Measurements from ENCODE around the gene AKR1E2. TPM values are rescaled to one million over a fixed set of nuclear protein-coding genes. Genes with fewer than 3 reads are reported as not detected.

The AKR1E2 gene
- total RNA-seq, 1 donor from 2014 or later, result 1.4 TPM

DNA sequence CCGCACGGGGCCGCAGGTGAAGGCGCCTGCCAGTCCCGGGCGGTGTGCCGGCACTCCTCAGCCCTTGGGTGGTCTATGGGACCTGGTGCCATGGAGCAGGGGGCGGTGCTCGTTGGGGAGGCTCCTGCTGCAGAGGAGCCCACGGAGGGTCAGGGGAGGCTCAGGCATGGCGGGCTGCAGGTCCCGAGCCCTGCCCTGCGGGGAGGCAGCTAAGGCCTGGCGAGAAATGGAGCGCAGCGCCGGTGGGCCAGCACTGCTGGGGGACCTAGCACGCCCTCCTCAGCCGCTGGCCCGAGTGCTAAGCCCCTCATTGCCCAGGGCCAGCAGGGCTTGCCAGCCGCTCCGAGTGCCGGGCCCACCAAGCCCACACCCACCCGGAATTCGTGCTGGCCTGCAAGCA is 18.9 kb downstream of the AKR1E2 start:
- DNase-seq (ENCODE audit: low read depth), result no peak
- Histone ChIP-seq H3K9me3 (ENCODE audit: insufficient read depth, low read depth, low read length) (no peaks in the 10 kb centered on the region), H3K9ac (ENCODE audit: low read length) (no peak overlapping the region), H3K36me3 (ENCODE audit: insufficient read depth, low read length) (no peaks in the 10 kb centered on the region), H3K27me3 (ENCODE audit: insufficient read depth, low read length) (no peaks in the 10 kb centered on the region), H3K4me2 (ENCODE audit: low read length) (no peak overlapping the region), H3K4me1 (ENCODE audit: insufficient read depth, low read length) (peaks cover 10% of the 10 kb centered on the region), H3K4me3 (ENCODE audit: insufficient read depth, low read depth, low read length) (no peak overlapping the region), H4K20me1 (ENCODE audit: insufficient read depth, low read length) (no peaks in the 10 kb centered on the region), H2AFZ (ENCODE audit: low read depth, low read length) (no peak overlapping the region), H3K79me2 (ENCODE audit: insufficient read depth, low read length) (no peaks in the 10 kb centered on the region), H3K27ac (ENCODE audit: low read depth, low read length) (no peak overlapping the region)
- Mint-ChIP-seq H3K27ac (ENCODE audit: unreplicated experiment) (no peak overlapping the region), H3K9me3 (ENCODE audit: unreplicated experiment) (peaks cover 4% of the 10 kb centered on the region), H3K27me3 (ENCODE audit: low read depth, unreplicated experiment) (peaks cover 21% of the 10 kb centered on the region), H3K4me3 (ENCODE audit: unreplicated experiment) (no peak overlapping the region), H3K36me3 (ENCODE audit: low read depth, unreplicated experiment) (peaks cover 7% of the 10 kb centered on the region), H3K4me1 (ENCODE audit: low read depth, unreplicated experiment) (peaks cover 13% of the 10 kb centered on the region)
- TF ChIP-seq EZH2 (IDR thresholded peaks at IDR 0.05; ENCODE audit: insufficient read depth, low read length), result no peak
- TF ChIP-seq, protein P1, sequence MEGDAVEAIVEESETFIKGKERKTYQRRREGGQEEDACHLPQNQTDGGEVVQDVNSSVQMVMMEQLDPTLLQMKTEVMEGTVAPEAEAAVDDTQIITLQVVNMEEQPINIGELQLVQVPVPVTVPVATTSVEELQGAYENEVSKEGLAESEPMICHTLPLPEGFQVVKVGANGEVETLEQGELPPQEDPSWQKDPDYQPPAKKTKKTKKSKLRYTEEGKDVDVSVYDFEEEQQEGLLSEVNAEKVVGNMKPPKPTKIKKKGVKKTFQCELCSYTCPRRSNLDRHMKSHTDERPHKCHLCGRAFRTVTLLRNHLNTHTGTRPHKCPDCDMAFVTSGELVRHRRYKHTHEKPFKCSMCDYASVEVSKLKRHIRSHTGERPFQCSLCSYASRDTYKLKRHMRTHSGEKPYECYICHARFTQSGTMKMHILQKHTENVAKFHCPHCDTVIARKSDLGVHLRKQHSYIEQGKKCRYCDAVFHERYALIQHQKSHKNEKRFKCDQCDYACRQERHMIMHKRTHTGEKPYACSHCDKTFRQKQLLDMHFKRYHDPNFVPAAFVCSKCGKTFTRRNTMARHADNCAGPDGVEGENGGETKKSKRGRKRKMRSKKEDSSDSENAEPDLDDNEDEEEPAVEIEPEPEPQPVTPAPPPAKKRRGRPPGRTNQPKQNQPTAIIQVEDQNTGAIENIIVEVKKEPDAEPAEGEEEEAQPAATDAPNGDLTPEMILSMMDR (IDR thresholded peaks at IDR 0.05; ENCODE audit: insufficient read depth, low read depth, low read length), result no peak
- no peak for FAIRE-seq

DNA sequence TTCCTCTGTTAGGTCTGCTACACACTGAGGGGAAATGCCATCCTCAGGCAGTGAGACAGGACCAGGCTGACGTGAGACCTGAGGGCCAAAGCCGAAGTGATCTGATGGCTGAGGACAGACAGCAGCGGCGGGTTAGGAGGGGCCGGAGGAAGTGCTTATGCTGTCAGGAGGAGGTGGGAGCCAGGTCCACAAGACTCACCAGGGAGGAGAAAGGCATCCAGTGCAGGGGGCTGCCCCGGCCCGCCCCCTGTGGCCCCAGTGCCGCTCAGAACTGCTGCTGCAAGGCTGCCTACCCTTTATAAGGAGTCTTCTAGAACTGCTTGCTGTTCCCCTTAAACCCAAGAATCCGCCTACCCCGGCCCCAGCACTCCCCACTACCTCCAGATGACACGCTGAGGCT is 19.8 kb downstream of the AKR1E2 start:
- Histone ChIP-seq H3K36me3 (ENCODE audit: insufficient read depth, low read length) (no peaks in the 10 kb centered on the region), H4K20me1 (ENCODE audit: insufficient read depth, low read length) (no peaks in the 10 kb centered on the region), H3K9ac (ENCODE audit: low read length) (no peak overlapping the region), H3K79me2 (ENCODE audit: insufficient read depth, low read length) (no peaks in the 10 kb centered on the region), H3K9me3 (ENCODE audit: insufficient read depth, low read depth, low read length) (no peaks in the 10 kb centered on the region), H3K4me3 (ENCODE audit: insufficient read depth, low read depth, low read length) (no peak overlapping the region), H3K27me3 (ENCODE audit: insufficient read depth, low read length) (no peaks in the 10 kb centered on the region), H3K27ac (ENCODE audit: low read depth, low read length) (no peak overlapping the region), H3K4me1 (ENCODE audit: insufficient read depth, low read length) (peaks cover 10% of the 10 kb centered on the region), H2AFZ (ENCODE audit: low read depth, low read length) (no peak overlapping the region), H3K4me2 (ENCODE audit: low read length) (no peak overlapping the region)
- H3K4me3 Mint-ChIP-seq (ENCODE audit: unreplicated experiment), result no peak overlapping the region
- TF ChIP-seq EZH2 (IDR thresholded peaks at IDR 0.05; ENCODE audit: insufficient read depth, low read length), result no peak
- TF ChIP-seq, protein P1 (IDR thresholded peaks at IDR 0.05; ENCODE audit: insufficient read depth, low read depth, low read length), result no peak
- H3K4me1 Mint-ChIP-seq (ENCODE audit: low read depth, unreplicated experiment), result peaks cover 13% of the 10 kb centered on the region
- no peak overlapping the region for H3K27ac Mint-ChIP-seq (ENCODE audit: unreplicated experiment)
- DNase-seq (ENCODE audit: low read depth) (no peak), FAIRE-seq (no peak)
- H3K36me3 Mint-ChIP-seq (ENCODE audit: low read depth, unreplicated experiment), result peaks cover 7% of the 10 kb centered on the region
- peaks cover 4% of the 10 kb centered on the region for H3K9me3 Mint-ChIP-seq (ENCODE audit: unreplicated experiment)
- H3K27me3 Mint-ChIP-seq (ENCODE audit: low read depth, unreplicated experiment), result peaks cover 15% of the 10 kb centered on the region

DNA sequence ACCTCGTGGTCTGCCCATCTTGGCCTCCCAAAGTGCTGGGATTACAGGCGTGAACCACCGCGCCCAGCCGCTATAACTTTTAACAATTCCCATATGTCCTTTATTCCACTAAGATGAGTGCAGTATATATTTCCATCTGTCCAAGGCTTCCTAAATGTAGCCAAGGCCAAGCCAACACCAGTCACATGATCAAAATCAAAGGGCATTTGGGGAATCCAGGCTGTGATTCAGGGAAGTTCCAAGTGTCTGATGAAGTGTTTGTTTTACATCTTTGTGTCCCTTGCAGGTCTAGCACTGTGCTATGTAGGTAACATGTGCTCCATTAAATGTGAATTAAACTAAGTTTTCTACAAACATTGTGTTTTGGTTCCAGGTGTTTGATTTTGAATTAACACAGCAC is 20.8 kb downstream of the AKR1E2 start:
- Histone ChIP-seq H3K9ac (ENCODE audit: low read length) (no peak overlapping the region), H3K36me3 (ENCODE audit: insufficient read depth, low read length) (no peaks in the 10 kb centered on the region), H3K4me3 (ENCODE audit: insufficient read depth, low read depth, low read length) (no peak overlapping the region), H3K9me3 (ENCODE audit: insufficient read depth, low read depth, low read length) (no peaks in the 10 kb centered on the region), H3K79me2 (ENCODE audit: insufficient read depth, low read length) (no peaks in the 10 kb centered on the region), H2AFZ (ENCODE audit: low read depth, low read length) (no peak overlapping the region), H3K4me1 (ENCODE audit: insufficient read depth, low read length) (peaks cover 10% of the 10 kb centered on the region), H4K20me1 (ENCODE audit: insufficient read depth, low read length) (no peaks in the 10 kb centered on the region), H3K4me2 (ENCODE audit: low read length) (no peak overlapping the region), H3K27ac (ENCODE audit: low read depth, low read length) (no peak overlapping the region), H3K27me3 (ENCODE audit: insufficient read depth, low read length) (no peaks in the 10 kb centered on the region)
- Mint-ChIP-seq H3K36me3 (ENCODE audit: low read depth, unreplicated experiment) (peaks cover 7% of the 10 kb centered on the region), H3K27me3 (ENCODE audit: low read depth, unreplicated experiment) (peaks cover 11% of the 10 kb centered on the region), H3K4me3 (ENCODE audit: unreplicated experiment) (no peak overlapping the region), H3K4me1 (ENCODE audit: low read depth, unreplicated experiment) (peaks cover 13% of the 10 kb centered on the region), H3K27ac (ENCODE audit: unreplicated experiment) (no peak overlapping the region), H3K9me3 (ENCODE audit: unreplicated experiment) (peaks cover 4% of the 10 kb centered on the region)
- TF ChIP-seq, protein P1 (IDR thresholded peaks at IDR 0.05; ENCODE audit: insufficient read depth, low read depth, low read length), result no peak
- TF ChIP-seq EZH2 (IDR thresholded peaks at IDR 0.05; ENCODE audit: insufficient read depth, low read length), result no peak
- FAIRE-seq (no peak), DNase-seq (ENCODE audit: low read depth) (no peak)
